Smooth muscle cell (in vitro differentiated cells): Measurements from ENCODE around the gene SPDYE6. TPM values are rescaled to one million over a fixed set of nuclear protein-coding genes. Genes with fewer than 3 reads are reported as not detected.

Experiments
- DNase-seq: peaks from one replicate; lab custom pipeline; 2025; ENCODE audit not compliant: unreplicated experiment; lab: John Stamatoyannopoulos, UW
- H2AFZ ChIP-seq: fragments of 200-600 bp; sonication (generic); 2 replicates; pipeline ENCODE4 v1.6.0; 2016; ENCODE audit warnings: antibody characterized with exemption, low read depth, mild to moderate bottlenecking
- H3F3A ChIP-seq: fragments of 200-600 bp; sonication (generic); 2 replicates; pipeline ENCODE4 v1.6.0; 2017; ENCODE audit warnings: antibody characterized with exemption, low read depth
- H3K27ac ChIP-seq: fragments of 200-600 bp; sonication (generic); 2 replicates; pipeline ENCODE4 v1.5.1; 2016; ENCODE audit warnings: low read depth, mild to moderate bottlenecking
- H3K27me3 ChIP-seq: fragments of 200-600 bp; sonication (generic); 2 replicates; pipeline ENCODE4 v1.6.1; 2016; ENCODE audit warnings: low read depth, mild to moderate bottlenecking
- H3K36me3 ChIP-seq: fragments of 200-600 bp; sonication (generic); 2 replicates; pipeline ENCODE4 v1.5.1; 2016; ENCODE audit warnings: low read depth
- H3K4me1 ChIP-seq: fragments of 200-600 bp; sonication (generic); 2 replicates; pipeline ENCODE4 v1.5.1; 2016; ENCODE audit warnings: low read depth
- H3K4me2 ChIP-seq: fragments of 200-600 bp; sonication (generic); 2 replicates; pipeline ENCODE4 v1.6.0; 2016; ENCODE audit warnings: mild to moderate bottlenecking
- H3K4me3 ChIP-seq: fragments of 200-600 bp; sonication (generic); 2 replicates; pipeline ENCODE4 v1.5.1; 2016; ENCODE audit warnings: mild to moderate bottlenecking
- H3K79me2 ChIP-seq: fragments of 200-600 bp; sonication (generic); 2 replicates; pipeline ENCODE4 v1.6.0; 2016; ENCODE audit warnings: low read depth, mild to moderate bottlenecking
- H3K9ac ChIP-seq: fragments of 200-600 bp; sonication (generic); 2 replicates; pipeline ENCODE4 v1.6.0; 2016; ENCODE audit warnings: low read depth
- H3K9me3 ChIP-seq: fragments of 200-600 bp; sonication (generic); replicated peaks from 2 replicates; pipeline ENCODE4 v1.5.1; 2016; ENCODE audit warnings: low read depth
- H4K20me1 ChIP-seq: fragments of 200-600 bp; sonication (generic); 2 replicates; pipeline ENCODE4 v1.6.0; 2016; ENCODE audit warnings: low read depth
- CTCF ChIP-seq: fragments of 200-600 bp; sonication (generic); IDR thresholded peaks from 2 replicates; pipeline ENCODE4 v1.5.1; 2017; ENCODE audit warnings: borderline replicate concordance, mild to moderate bottlenecking, antibody characterized with exemption; ENCODE audit not compliant: insufficient read depth, poor library complexity, severe bottlenecking
- WGBS: methylation state at CpG from one replicate; pipeline ENCODE4 v1.1.7; 2016; ENCODE audit warnings: low lambda C conversion rate; 5-methylcytosine and 5-hydroxymethylcytosine counted together
- polyA plus RNA-seq: library from polyadenylated mRNA; unstranded; fragments of >200 nt; fragmentation: Nextera tagmentation; extraction: Ambion mirVana; gene quantifications from 2 replicates; pipeline ENCODE4 v1.2.1, GENCODE V29; 2016
- total RNA-seq: library from RNA; depleted of rRNA; stranded (reverse); fragments of >200 nt; gene quantifications from 2 replicates; pipeline ENCODE4 v1.2.3, GENCODE V29; 2014

SPDYE6 gene
- total and polyA plus RNA-seq, 2 experiments from 2014 or later: not detected

- DNase-seq: no peak
- no peak overlapping the region for H3K27ac ChIP-seq
- H3K9me3 ChIP-seq: no peaks in the 10 kb centered on the region
- H3K4me1 ChIP-seq: no peaks in the 10 kb centered on the region
- H2AFZ ChIP-seq: no peak overlapping the region
- H3K36me3 ChIP-seq: no peaks in the 10 kb centered on the region
- H3K4me2 ChIP-seq: no peak overlapping the region
- no peak for TF ChIP-seq CTCF
- 95% methylated on average over 3 of the region's 3 CpGs for WGBS
- no peaks in the 10 kb centered on the region for H3F3A ChIP-seq
- no peaks in the 10 kb centered on the region for H4K20me1 ChIP-seq
- no peaks in the 10 kb centered on the region for H3K79me2 ChIP-seq
- H3K4me3 ChIP-seq: no peak overlapping the region
- no peaks in the 10 kb centered on the region for H3K27me3 ChIP-seq
- no peak overlapping the region for H3K9ac ChIP-seq
These were observed 36.6 kb downstream of the SPDYE6 start for GRCh38 chr7:102319671-102320070.

- no peak overlapping the region for H3K27ac ChIP-seq
- no peaks in the 10 kb centered on the region for H3K4me1 ChIP-seq
- H3K9me3 ChIP-seq: no peaks in the 10 kb centered on the region
- no peaks in the 10 kb centered on the region for H3K79me2 ChIP-seq
- no peaks in the 10 kb centered on the region for H3K36me3 ChIP-seq
- no peaks in the 10 kb centered on the region for H4K20me1 ChIP-seq
- H3K4me2 ChIP-seq: no peak overlapping the region
- 83% methylated on average over 7 of the region's 7 CpGs for WGBS
- H2AFZ ChIP-seq: no peak overlapping the region
- H3K9ac ChIP-seq: no peak overlapping the region
- no peak for TF ChIP-seq CTCF
- no peak for DNase-seq
- no peaks in the 10 kb centered on the region for H3F3A ChIP-seq
- H3K27me3 ChIP-seq: no peaks in the 10 kb centered on the region
- no peak overlapping the region for H3K4me3 ChIP-seq
These were observed 37.7 kb downstream of the SPDYE6 start for GRCh38 chr7:102318482-102318971.

GRCh38 chr7:102317231-102318059 lies 38.8 kb downstream of the SPDYE6 start:
- TF ChIP-seq CTCF: no peak
- Histone ChIP-seq H2AFZ (no peak overlapping the region), H4K20me1 (no peaks in the 10 kb centered on the region), H3K79me2 (no peaks in the 10 kb centered on the region), H3K9ac (no peak overlapping the region), H3K27me3 (no peaks in the 10 kb centered on the region), H3K36me3 (no peaks in the 10 kb centered on the region), H3K4me2 (no peak overlapping the region), H3K9me3 (no peaks in the 10 kb centered on the region), H3F3A (no peaks in the 10 kb centered on the region), H3K4me3 (no peak overlapping the region), H3K27ac (no peak overlapping the region), H3K4me1 (no peaks in the 10 kb centered on the region)
- DNase-seq: no peak
- 79% methylated on average over 24 of the region's 24 CpGs for WGBS
